SJSA1 (cell line): ENCODE data around the gene PDE4A. TPM values are rescaled to one million over a fixed set of nuclear protein-coding genes. Genes with fewer than 3 reads are reported as not detected.

Experiments used
- DNase-seq, 2 experiments: peaks; one replicate each; pipeline ENCODE4 v3.0.0-alpha.2; 2015 to 2020; ENCODE audit warnings: low spot score in 2 of 2, low read depth in 1 of 2
- H3K27ac ChIP-seq: fragments of 250-450 bp; sonication (Bioruptor Pico); 2 replicates; pipeline ENCODE4 v1.5.1; 2020; ENCODE audit warnings: mild to moderate bottlenecking, moderate library complexity
- H3K27me3 ChIP-seq: fragments of 250-450 bp; sonication (Bioruptor Pico); replicated peaks from 2 replicates; pipeline ENCODE4 v1.5.1; 2020; ENCODE audit warnings: mild to moderate bottlenecking, moderate library complexity
- H3K36me3 ChIP-seq: fragments of 250-450 bp; sonication (Bioruptor Pico); 2 replicates; pipeline ENCODE4 v1.5.1; 2020; ENCODE audit warnings: mild to moderate bottlenecking
- H3K4me1 ChIP-seq: fragments of 250-450 bp; sonication (Bioruptor Pico); replicated peaks from 2 replicates; pipeline ENCODE4 v1.6.1; 2021; ENCODE audit warnings: mild to moderate bottlenecking
- H3K4me3 ChIP-seq: fragments of 250-450 bp; sonication (Bioruptor Pico); 2 replicates; pipeline ENCODE4 v1.5.1; 2020; ENCODE audit warnings: mild to moderate bottlenecking
- H3K9me3 ChIP-seq: fragments of 250-450 bp; sonication (Bioruptor Pico); replicated peaks from 2 replicates; pipeline ENCODE4 v1.5.1; 2020; ENCODE audit warnings: mild to moderate bottlenecking
- total RNA-seq: library from RNA; depleted of rRNA; stranded (reverse); fragments of >200 nt; shearing (Covaris generic); gene quantifications from 2 replicates; pipeline ENCODE4 v1.2.3, GENCODE V29; 2014

The PDE4A gene
- total RNA-seq, 1 experiment from 2014 or later = 11.5 TPM

DNA sequence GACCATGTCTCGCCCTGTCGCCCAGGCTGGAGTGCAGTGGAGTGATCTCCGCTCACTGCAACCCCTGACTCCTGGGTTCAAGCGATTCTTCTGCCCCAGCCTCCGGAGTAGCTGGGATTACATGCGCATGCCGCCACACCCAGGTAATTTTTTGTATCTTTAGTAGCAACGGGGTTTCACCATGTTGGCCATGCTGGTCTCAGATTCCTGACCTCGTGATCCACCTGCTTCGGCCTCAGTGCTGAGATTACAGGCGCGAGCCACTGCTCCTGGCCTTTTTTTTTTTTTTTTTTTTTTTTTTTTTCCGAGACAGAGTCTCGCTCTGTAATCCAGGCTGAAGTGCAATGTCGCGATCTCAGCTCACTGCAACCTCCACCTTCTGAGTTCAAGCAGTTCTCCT, 87.7 kb downstream of the PDE4A start:
- Histone ChIP-seq H3K4me3 (no peak overlapping the region), H3K4me1 (peaks cover 4% of the 10 kb centered on the region), H3K9me3 (no peaks in the 10 kb centered on the region), H3K36me3 (peaks cover 3% of the 10 kb centered on the region; the same call in 1 of the 2 replicates), H3K27ac (no peak overlapping the region), H3K27me3 (peaks cover 22% of the 10 kb centered on the region; the same call in 1 of the 2 replicates)
- DNase-seq = no peak

DNA sequence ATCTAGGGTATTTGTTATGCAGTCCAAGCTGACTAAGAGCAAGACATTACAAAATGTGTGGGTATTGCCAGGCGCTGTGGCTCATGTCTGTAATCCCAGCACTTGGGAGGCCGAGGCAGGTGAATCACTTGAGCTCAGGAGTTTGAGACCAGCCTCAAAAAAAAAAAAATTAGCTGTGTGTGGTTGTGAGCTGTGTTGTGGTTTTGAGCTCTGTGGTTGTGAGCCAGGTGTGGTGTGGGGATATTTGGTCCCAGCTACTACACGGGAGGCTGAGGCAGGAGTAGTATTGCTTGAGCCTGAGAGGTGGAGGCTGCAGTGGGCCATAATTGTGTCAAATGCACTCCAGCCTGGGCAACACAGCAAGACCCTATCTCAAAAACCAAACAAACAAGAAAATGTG, 88.4 kb downstream of the PDE4A start:
- Histone ChIP-seq H3K4me3 (no peak overlapping the region), H3K4me1 (no peaks in the 10 kb centered on the region), H3K27ac (no peak overlapping the region), H3K27me3 (peaks cover 29% of the 10 kb centered on the region), H3K9me3 (no peaks in the 10 kb centered on the region), H3K36me3 (no peaks in the 10 kb centered on the region)
- no peak for DNase-seq

DNA sequence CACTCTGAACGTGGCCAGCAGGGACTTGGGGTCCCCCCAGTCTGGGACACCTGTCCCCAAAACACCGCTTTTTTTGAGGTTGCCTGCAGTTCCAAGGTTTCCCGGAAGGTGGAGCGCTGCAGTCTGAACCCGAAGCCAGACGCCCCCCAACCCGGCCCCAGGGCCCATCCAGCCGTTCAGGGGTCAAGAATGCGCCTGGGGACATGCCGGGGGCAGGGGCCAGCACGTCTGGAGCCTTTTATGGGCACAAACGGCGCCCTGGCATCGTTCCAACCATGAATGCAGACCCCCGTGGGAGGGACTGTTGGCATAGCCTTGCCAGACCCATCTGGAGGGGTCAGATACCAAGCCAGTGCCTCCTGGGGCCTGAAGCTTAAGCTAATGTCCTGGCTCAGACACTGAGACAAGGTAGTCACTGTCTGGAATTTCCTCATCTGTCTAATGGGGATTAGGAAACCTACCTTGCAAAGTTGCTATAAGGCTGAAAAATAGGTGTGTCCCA, 90.0 kb downstream of the PDE4A start:
- no peak overlapping the region for H3K27ac ChIP-seq
- H3K27me3 ChIP-seq = peaks cover 45% of the 10 kb centered on the region
- no peaks in the 10 kb centered on the region; the same call in 1 of the 2 replicates for H3K9me3 ChIP-seq
- H3K4me3 ChIP-seq = no peak overlapping the region
- no peaks in the 10 kb centered on the region for H3K36me3 ChIP-seq
- DNase-seq = peak in 1 of 2 experiments; percentile 49
- H3K4me1 ChIP-seq = peaks cover 8% of the 10 kb centered on the region

DNA sequence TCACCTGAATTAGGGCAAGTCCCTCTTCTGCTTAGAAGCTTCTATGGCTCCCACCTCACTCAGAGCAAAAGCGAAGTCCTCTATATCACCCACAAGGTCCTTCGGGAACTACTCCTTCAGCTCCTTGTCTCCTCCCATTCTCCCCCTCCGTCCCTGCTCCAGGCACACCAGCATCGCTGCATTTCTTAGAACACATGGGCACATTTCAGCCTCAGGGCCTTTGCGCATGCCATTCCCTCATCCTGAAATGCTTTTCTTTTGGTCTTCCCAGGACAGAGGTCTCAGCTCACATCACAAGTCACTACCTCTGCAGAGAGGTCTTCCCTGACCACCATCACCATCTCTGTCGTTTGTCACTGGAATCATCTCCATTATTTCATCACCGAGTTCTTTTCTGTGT, 92.9 kb downstream of the PDE4A start:
- DNase-seq = no peak
- no peak overlapping the region for H3K27ac ChIP-seq
- peaks cover 71% of the 10 kb centered on the region for H3K27me3 ChIP-seq
- no peaks in the 10 kb centered on the region for H3K36me3 ChIP-seq
- H3K9me3 ChIP-seq = no peaks in the 10 kb centered on the region; the same call in 1 of the 2 replicates
- peaks cover 21% of the 10 kb centered on the region for H3K4me1 ChIP-seq
- H3K4me3 ChIP-seq = no peak overlapping the region

DNA sequence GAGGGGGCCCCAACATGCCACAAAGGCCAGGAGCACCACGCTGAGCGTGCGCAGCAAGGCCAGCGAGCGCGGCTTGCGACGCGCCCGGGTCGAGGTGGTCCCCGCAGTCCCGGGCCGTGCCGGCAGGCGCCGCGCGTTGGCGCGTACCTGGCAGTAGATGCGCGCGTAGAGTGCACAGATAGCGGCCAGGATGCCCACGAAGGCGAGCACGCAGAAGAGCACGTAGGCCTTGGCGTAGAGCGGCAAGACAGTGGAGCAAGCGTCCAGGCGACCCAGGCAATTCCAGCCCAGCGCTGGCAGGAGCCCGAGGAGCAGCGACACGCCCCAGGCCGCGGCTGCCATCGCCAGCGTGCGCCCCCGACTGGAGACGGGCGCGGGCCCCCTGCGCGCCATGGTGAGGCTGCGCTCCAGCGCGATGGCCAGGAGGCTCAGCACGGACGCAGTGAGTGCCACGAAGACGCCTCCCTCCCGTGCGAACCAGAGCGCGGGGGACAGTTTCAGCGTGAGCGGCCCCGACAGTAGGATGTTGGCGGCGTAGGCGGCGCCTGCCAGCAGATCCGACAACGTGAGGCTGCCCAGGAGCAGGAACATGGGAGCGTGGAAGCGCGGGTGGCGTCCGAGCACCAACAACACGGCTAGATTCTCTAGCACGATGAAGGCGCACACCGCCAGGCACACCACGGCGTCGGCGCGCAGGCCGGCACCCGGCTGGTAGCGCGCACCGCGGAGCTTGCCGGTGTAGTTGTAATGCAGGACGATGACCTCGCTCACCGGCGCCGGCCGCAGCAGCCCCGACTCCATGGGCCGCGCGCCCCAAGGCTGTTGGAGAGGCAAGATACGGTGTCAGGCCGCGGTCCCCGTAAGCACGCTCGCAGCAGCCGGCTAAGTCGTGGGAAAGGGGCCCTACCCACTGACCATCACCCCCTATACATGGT, 94.1 kb downstream of the PDE4A start:
- no peak overlapping the region for H3K27ac ChIP-seq
- DNase-seq = no peak
- H3K27me3 ChIP-seq = peaks cover 83% of the 10 kb centered on the region
- no peaks in the 10 kb centered on the region for H3K36me3 ChIP-seq
- H3K9me3 ChIP-seq = no peaks in the 10 kb centered on the region; the same call in 1 of the 2 replicates
- H3K4me1 ChIP-seq = peaks cover 21% of the 10 kb centered on the region
- no peak overlapping the region for H3K4me3 ChIP-seq

DNA sequence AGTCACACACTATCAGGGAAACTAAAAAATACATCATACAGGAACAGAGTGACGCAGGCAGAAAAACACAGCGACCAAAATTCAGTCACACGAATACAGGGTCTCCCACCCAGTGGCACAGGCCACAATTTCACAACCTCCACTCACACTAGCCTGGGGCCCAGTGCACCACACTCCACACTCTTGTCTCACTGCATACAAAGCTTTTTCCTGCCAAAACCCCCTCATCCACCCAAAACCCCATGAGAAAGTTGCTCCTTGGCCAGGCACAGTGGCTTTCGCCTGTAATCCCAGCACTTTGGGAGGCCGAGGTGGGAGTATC, 95.7 kb downstream of the PDE4A start:
- Histone ChIP-seq H3K27me3 (peaks cover 76% of the 10 kb centered on the region), H3K4me3 (no peak overlapping the region), H3K36me3 (no peaks in the 10 kb centered on the region), H3K9me3 (no peaks in the 10 kb centered on the region; the same call in 1 of the 2 replicates), H3K4me1 (peaks cover 21% of the 10 kb centered on the region), H3K27ac (no peak overlapping the region)
- DNase-seq = no peak

DNA sequence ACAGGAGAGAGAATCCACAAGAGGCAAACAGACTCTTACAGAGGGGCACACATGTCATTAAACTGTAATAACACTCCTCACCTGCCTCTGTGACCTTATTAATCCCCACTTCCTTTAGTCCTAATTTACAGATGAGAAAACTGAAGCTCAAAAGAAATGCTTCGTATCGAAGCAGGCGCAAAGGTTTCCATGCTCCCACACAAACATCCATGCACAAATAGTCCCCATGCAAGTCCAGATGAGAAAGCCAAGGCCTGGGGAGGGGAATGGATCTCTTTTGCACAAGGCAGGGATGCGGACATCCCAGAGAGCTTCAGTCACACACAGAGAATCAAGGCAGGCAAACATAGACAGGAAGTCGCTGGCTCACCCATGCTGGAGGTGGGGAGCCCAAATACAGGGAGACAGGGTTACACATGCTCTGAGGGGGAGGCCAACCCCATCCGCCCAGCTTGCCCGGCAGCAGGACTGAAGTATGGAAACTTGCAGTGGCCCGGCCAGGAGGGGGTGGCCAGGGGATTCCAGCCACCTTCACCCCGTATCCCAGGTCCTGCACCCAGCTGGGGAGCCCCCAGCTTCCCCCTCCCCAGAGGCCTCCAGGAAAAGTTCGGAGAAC, 96.4 kb downstream of the PDE4A start:
- Histone ChIP-seq H3K27me3 (peaks cover 71% of the 10 kb centered on the region), H3K36me3 (no peaks in the 10 kb centered on the region), H3K4me3 (no peak overlapping the region), H3K4me1 (peaks cover 21% of the 10 kb centered on the region), H3K27ac (no peak overlapping the region), H3K9me3 (no peaks in the 10 kb centered on the region; the same call in 1 of the 2 replicates)
- DNase-seq = no peak

DNA sequence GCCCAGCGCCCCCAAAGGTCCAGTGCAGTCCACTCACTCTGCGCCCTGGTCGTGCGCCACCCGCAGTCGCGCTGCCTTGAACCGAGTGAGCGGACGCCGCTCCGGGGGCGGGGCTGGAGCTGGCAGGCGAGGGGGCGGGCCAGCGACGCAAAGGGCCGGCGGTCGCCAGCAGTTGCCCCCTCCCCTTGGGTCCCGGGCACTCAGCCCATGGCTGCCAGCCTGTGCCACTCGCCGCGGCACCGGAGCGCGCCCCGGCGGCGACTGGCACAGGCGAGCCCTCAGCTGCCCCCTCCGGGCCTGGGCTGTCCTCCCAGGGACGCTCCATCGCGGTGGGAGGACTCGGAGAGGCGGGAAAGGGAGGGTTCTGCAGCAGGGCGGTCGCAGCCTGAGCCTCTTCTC, 97.0 kb downstream of the PDE4A start, which contains the start of gene S1PR5:
TSS of gene S1PR5 (minus strand) at position 87 of the 399 bp plus-strand sequence. CDS start 2,436 bp downstream, outside the sequence.
- peaks cover 67% of the 10 kb centered on the region for H3K27me3 ChIP-seq

DNA sequence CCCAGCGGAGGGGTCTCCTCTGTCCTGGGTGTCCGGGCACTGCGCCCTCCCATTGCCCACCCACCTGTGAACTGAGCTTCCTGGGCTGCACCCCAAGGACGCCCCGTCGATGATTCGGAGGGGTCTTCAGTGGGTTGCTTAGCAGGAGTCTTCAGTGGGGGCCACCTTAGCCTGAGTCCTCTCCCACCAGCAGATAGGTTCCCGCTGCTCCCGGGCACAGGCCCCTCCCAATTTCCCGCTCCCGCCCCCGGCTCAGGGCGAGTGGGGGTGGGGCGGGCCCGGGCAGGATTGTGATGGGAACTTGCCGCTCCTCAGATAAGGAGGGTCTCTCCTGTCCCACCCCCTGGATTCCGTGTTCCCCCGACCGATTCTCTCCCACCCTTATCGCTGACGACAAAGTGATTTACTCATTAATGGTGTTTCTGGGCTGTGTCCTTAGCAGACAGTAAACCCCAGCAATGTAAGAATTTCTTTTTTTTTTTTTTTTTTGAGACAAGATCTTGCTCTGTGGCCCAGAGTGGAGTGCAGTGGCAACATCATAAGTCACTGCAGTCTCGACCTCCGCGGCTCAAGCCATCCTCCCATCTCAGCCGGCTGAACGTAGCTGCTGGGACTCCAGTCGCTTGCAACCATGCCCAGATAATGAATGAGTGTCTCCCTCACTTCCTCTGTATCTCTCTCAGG, 97.6 kb downstream of the PDE4A start:
- no peak for DNase-seq
- peaks cover 21% of the 10 kb centered on the region for H3K4me1 ChIP-seq
- no peak overlapping the region for H3K27ac ChIP-seq
- peak overlapping the region; percentile 30 for H3K4me3 ChIP-seq
- H3K9me3 ChIP-seq = no peaks in the 10 kb centered on the region; the same call in 1 of the 2 replicates
- H3K36me3 ChIP-seq = no peaks in the 10 kb centered on the region
- peaks cover 64% of the 10 kb centered on the region for H3K27me3 ChIP-seq

More for the DNA sequence above, 97.0 kb downstream of the PDE4A start, which contains the start of gene S1PR5:
- peak within 1 kb of the TSS; percentile 30 for H3K4me3 ChIP-seq
- no peaks in the 10 kb centered on the region; the same call in 1 of the 2 replicates for H3K9me3 ChIP-seq
- peak in 1 of 2 experiments; percentile 48 for DNase-seq
- peaks cover 21% of the 10 kb centered on the region for H3K4me1 ChIP-seq
- H3K36me3 ChIP-seq = no peaks in the 10 kb centered on the region
- no peak within 1 kb of the TSS for H3K27ac ChIP-seq

DNA sequence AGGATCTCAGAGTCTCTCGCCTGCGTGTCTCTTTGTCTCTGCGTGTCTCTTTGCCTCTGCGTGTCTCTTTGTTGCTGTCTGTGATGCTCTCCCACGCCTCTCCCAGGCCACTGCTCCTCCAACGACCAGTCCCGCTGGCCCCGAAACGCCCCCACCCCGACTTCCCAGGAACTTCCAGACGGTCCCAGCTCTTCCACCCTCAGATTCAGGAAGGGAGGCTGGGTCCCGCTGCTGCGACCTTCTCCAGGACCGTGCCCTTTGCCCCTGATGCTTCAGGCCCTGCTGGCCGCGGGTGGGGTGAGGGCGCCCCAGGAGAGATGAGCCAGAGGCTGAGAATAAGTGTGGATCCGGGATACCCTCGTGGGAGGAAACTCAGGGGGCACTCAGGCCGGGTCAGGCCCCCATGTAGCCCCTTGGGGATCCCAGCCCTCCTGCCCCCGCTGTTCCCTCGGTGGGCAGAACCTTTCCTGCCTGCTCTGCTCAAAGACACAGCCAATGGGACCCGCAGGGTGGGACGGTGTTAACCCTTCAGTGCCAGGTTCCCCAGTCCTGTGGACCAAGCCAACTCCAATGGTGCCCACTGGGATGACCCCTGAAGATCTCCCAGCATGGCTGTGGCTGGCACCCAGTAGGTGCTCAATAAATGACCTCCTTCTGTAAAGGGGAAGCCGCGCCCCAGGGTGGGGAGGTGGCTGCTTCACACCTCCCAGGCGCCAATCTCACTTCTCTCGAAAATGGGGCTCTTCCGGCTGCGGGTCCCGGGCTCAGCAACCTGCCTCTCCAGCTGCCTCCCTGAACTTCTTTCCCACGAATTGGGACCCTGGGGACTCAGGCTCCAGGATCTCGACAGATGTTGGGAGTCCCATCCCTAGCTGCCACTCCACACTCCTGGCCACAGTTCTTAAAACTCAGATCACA, 98.4 kb downstream of the PDE4A start:
- Histone ChIP-seq H3K9me3 (no peaks in the 10 kb centered on the region; the same call in 1 of the 2 replicates), H3K4me3 (no peak overlapping the region), H3K4me1 (peaks cover 21% of the 10 kb centered on the region), H3K36me3 (no peaks in the 10 kb centered on the region), H3K27ac (no peak overlapping the region), H3K27me3 (peaks cover 56% of the 10 kb centered on the region)
- no peak for DNase-seq
